Right lobe of liver (tissue), 6 donors: ENCODE measurements around the gene ISM1. TPM values are rescaled to one million over a fixed set of nuclear protein-coding genes. Genes with fewer than 3 reads are reported as not detected.

Experiments
- ATAC-seq, 4 donors: fragments of 200-7000 bp; cut with Tn5 transposase; one replicate each; pipeline ENCODE4 v1.9.1; 2020; ENCODE audit warnings: mild to moderate bottlenecking in 4 of 4, moderate library complexity in 4 of 4
- DNase-seq, 3 donors: peaks; one replicate each; pipeline ENCODE4 v3.0.0-alpha.2; 2020
- H3K27ac ChIP-seq, 3 donors: fragments of 200-600 bp; one replicate each; pipeline ENCODE4 v1.8.0; 2022
- H3K27me3 ChIP-seq, 2 donors: fragments of 200-600 bp; one replicate each; pipeline ENCODE4 v1.8.0; 2022
- H3K36me3 ChIP-seq, 4 donors: fragments of 200-600 bp; sonication (generic) in 1 of 4; one replicate each; pipeline versions ENCODE4 v1.5.1 to v1.8.0; 2017 to 2022; ENCODE audit warnings: control low read depth in 1 of 4
- H3K4me1 ChIP-seq, 4 donors: fragments of 200-600 bp; sonication (generic) in 1 of 4; one replicate each; pipeline versions ENCODE4 v1.5.1 to v1.8.0; 2017 to 2022; ENCODE audit warnings: control low read depth in 1 of 4
- H3K4me3 ChIP-seq, 3 donors: fragments of 200-600 bp; one replicate each; pipeline ENCODE4 v1.8.0; 2022
- H3K9me3 ChIP-seq, 4 donors: fragments of 200-600 bp; sonication (generic) in 1 of 4; one replicate each; pipeline versions ENCODE4 v1.5.1 to v1.8.0; 2017 to 2022; ENCODE audit warnings: control low read depth in 1 of 4
- POLR2A ChIP-seq: fragments of 450-650 bp; IDR thresholded peaks from one replicate; pipeline ENCODE4 v1.6.1; 2017; ENCODE audit warnings: antibody characterized with exemption, mild to moderate bottlenecking
- WGBS: methylation state at CpG from one replicate; pipeline ENCODE4 v1.1.6; 2018; ENCODE audit warnings: low coverage, low lambda C conversion rate; ENCODE audit not compliant: insufficient coverage; ENCODE audit errors: missing lambda C conversion rate; 5-methylcytosine and 5-hydroxymethylcytosine counted together
- intact Hi-C, 2 donors: fragments of 100-400 bp; cut with DNase I; formaldehyde crosslinking; loops; one replicate each; pipeline versions ENCODE4 v1.11.2 to v1.14.1; 2022
- total RNA-seq, 6 experiments: library from RNA; depleted of rRNA in 2 of 6; stranded (reverse); fragments of >200 nt in 2 of 6; fragmentation: NEBNext Ultra II Directional in 3 of 6; extraction: Animal tissue kit (Norgen Biotek cat#: 25700) in 3 of 6; gene quantifications; one replicate each; pipeline versions ENCODE4 v1.1.0 to v1.2.4, GENCODE V29; 2016 to 2023
- TF ChIP-seq, protein P1 (sequence below), 4 donors: fragments of 200-600 bp in 3 of 4; fragments of 450-650 bp in 1 of 4; IDR thresholded peaks; one replicate each; pipeline versions ENCODE4 v1.5.1 to v1.8.0; 2016 to 2022; ENCODE audit warnings: antibody characterized with exemption in 4 of 4, mild to moderate bottlenecking in 2 of 4
- donor health status: DM: no; HTN: yes; CAD: no.
- donor health status: DM: no; HTN: no; CAD: no.
- donor health status: DM: no; HTN: no; CAD: no.
- donor health status: DM: no; HTN: yes; CAD: no.
- donor health status: DM: no; HTN: yes; CAD: no.

Gene ISM1
- total RNA-seq, 6 experiments from 2014 or later, result 2.1 to 5.5 (median 3.2) TPM

DNA sequence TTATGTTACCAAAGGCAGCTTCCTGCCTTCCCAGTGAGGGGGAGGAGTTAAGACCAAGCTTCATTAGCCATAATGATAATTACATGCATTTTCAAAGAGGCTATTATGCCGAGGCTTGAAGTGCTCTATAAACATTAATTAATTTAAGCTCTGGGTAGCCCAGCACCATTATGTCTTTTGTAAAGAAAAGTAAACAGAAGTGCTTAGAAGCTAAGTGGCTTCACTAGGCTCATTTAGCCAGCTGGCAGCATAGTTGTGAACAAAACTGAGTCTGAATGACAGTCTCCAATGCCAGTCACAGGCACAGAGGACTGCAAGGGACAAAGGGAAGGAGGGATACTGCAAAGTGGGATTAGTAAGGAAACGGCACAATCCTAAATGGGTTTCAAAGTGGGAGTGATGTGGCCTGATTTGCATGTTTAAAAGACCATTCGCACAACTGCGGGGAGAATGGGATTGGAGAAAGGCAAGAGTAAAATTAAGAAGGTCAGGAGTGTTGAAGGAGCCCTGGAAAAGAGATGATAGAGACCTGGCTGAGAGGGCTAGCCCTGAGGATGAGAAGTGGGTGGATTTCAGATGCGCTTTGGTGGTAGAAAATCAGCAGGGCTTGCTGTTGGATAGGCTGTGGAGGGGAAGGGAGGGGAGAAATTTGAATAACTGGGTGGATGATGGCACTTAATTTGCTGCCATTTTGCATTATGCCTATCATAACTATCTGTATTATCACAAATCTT lies 20.1 kb upstream of the ISM1 start:
- WGBS, result 70% methylated on average over 5 of the region's 5 CpGs
- H3K27me3 ChIP-seq, result no peaks in the 10 kb centered on the region
- ATAC-seq (no peak), DNase-seq (no peak)
- intact Hi-C loops, result no loop called here
- H3K4me1 ChIP-seq, result no peaks in the 10 kb centered on the region
- no peaks in the 10 kb centered on the region for H3K36me3 ChIP-seq
- no peak overlapping the region for H3K4me3 ChIP-seq
- H3K9me3 ChIP-seq, result no peaks in the 10 kb centered on the region
- no peak for TF ChIP-seq POLR2A
- TF ChIP-seq, protein P1, sequence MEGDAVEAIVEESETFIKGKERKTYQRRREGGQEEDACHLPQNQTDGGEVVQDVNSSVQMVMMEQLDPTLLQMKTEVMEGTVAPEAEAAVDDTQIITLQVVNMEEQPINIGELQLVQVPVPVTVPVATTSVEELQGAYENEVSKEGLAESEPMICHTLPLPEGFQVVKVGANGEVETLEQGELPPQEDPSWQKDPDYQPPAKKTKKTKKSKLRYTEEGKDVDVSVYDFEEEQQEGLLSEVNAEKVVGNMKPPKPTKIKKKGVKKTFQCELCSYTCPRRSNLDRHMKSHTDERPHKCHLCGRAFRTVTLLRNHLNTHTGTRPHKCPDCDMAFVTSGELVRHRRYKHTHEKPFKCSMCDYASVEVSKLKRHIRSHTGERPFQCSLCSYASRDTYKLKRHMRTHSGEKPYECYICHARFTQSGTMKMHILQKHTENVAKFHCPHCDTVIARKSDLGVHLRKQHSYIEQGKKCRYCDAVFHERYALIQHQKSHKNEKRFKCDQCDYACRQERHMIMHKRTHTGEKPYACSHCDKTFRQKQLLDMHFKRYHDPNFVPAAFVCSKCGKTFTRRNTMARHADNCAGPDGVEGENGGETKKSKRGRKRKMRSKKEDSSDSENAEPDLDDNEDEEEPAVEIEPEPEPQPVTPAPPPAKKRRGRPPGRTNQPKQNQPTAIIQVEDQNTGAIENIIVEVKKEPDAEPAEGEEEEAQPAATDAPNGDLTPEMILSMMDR (IDR thresholded peaks at IDR 0.05), result no peak
- H3K27ac ChIP-seq, result no peak overlapping the region

DNA sequence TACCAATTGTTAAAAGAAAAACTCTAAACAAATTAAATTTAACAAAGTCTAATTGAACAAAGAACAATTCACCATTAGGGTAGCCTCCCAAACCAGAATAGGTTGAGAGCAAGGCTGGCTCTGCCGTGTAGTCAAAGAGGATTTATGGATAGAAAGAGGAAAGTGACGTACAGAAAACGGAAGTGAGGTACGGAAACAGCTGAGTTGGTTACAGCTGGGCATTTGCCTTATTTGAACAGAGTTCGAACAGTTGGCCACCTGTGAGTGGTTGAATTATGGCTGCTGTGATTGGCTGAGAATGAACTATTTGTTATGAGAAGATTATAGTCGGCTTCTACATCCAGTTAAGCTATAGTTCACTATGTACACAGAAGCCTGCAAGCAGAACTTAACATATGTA lies 18.5 kb upstream of the ISM1 start:
- TF ChIP-seq, protein P1 (IDR thresholded peaks at IDR 0.05), result no peak
- TF ChIP-seq POLR2A, result no peak
- H3K9me3 ChIP-seq, result no peaks in the 10 kb centered on the region
- WGBS, result 63% methylated on average over 6 of the region's 6 CpGs
- intact Hi-C loops, result no loop called here
- no peaks in the 10 kb centered on the region for H3K4me1 ChIP-seq
- no peak overlapping the region for H3K4me3 ChIP-seq
- no peak for DNase-seq
- ATAC-seq, result no peak
- no peaks in the 10 kb centered on the region for H3K36me3 ChIP-seq
- H3K27me3 ChIP-seq, result no peaks in the 10 kb centered on the region
- no peak overlapping the region for H3K27ac ChIP-seq

DNA sequence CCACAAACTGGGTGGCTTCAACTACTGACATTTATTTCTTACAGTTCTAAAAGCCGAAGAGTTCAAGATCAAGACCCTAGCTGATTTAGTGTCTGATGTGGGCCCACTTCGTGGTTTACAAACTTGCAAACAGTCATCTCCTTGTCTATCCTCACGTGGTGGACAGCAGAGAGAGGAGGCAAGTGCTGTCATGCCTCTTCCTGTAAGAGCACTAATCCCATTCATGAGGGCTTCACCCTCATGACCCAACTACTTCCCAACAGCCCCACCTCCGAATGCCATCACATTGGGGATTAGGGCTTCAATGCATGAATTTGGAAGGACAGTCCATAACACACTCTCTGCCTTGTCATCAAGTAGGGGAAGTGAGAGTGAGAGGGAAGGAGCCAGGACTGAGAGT lies 15.6 kb upstream of the ISM1 start:
- ATAC-seq (no peak), DNase-seq (no peak)
- Histone ChIP-seq H3K27me3 (no peaks in the 10 kb centered on the region), H3K9me3 (peaks cover 0 to 4% (median 0%) of the 10 kb centered on the region in 4 donors), H3K4me3 (no peak overlapping the region), H3K4me1 (no peaks in the 10 kb centered on the region), H3K36me3 (no peaks in the 10 kb centered on the region), H3K27ac (no peak overlapping the region)
- intact Hi-C loops, result no loop called here
- WGBS, result 100% methylated on average over 3 of the region's 4 CpGs
- TF ChIP-seq, protein P1 (IDR thresholded peaks at IDR 0.05), result no peak
- no peak for TF ChIP-seq POLR2A

- H3K4me3 ChIP-seq, result no peak overlapping the region
- H3K9me3 ChIP-seq, result peaks cover 0 to 4% (median 0%) of the 10 kb centered on the region in 4 donors
- TF ChIP-seq, protein P1 (IDR thresholded peaks at IDR 0.05), result peak in 1 of 4 donors; percentile 21
- TF ChIP-seq POLR2A, result no peak
- H3K27ac ChIP-seq, result no peak overlapping the region
- intact Hi-C loops, result no loop called here
- H3K36me3 ChIP-seq, result no peaks in the 10 kb centered on the region
- H3K4me1 ChIP-seq, result no peaks in the 10 kb centered on the region
- ATAC-seq (peak in 3 of 4 donors; percentile 39 to 59 (median 51)), DNase-seq (no peak)
- no peaks in the 10 kb centered on the region for H3K27me3 ChIP-seq
- 60% methylated on average over 3 of the region's 5 CpGs for WGBS
These were observed 15.1 kb upstream of the ISM1 start for GRCh38 chr20:13205848-13206434.
